ENCODE measurements around the gene NTSR1.

NTSR1 gene

GRCh38 chr20:62773845-62774714 is 65.4 kb downstream of the NTSR1 start:
- DNase-seq = no peak

GRCh38 chr20:62774762-62775161 is 66.1 kb downstream of the NTSR1 start:
- DNase-seq = no peak

GRCh38 chr20:62775206-62775605 is 66.6 kb downstream of the NTSR1 start:
- DNase-seq = no peak

GRCh38 chr20:62776035-62776691 is 67.5 kb downstream of the NTSR1 start:
- DNase-seq = no peak

GRCh38 chr20:62776692-62777527 is 68.3 kb downstream of the NTSR1 start:
- DNase-seq = peak; percentile 14 to 41

- DNase-seq = no peak
Observed at GRCh38 chr20:62777528-62777830, 68.8 kb downstream of the NTSR1 start.

- no peak for DNase-seq
Observed at GRCh38 chr20:62778058-62778457, 69.4 kb downstream of the NTSR1 start.

- no peak for DNase-seq
Observed at GRCh38 chr20:62778601-62779416, 70.2 kb downstream of the NTSR1 start.

- no peak for DNase-seq
Observed at GRCh38 chr20:62779417-62779685, 70.7 kb downstream of the NTSR1 start.

- DNase-seq = no peak
Observed at GRCh38 chr20:62780204-62780603, 71.6 kb downstream of the NTSR1 start.

- no peak for DNase-seq
Observed at GRCh38 chr20:62780696-62781095, 72.1 kb downstream of the NTSR1 start.

GRCh38 chr20:62782149-62782892 is 73.7 kb downstream of the NTSR1 start:
- DNase-seq = no peak

GRCh38 chr20:62782893-62783278 is 74.2 kb downstream of the NTSR1 start:
- no peak for DNase-seq

GRCh38 chr20:62784497-62784896 is 75.9 kb downstream of the NTSR1 start:
- DNase-seq = no peak

- DNase-seq = no peak
Observed at GRCh38 chr20:62785393-62785792, 76.8 kb downstream of the NTSR1 start.

GRCh38 chr20:62786157-62786556 is 77.5 kb downstream of the NTSR1 start:
- DNase-seq = no peak

- DNase-seq = no peak
Observed at GRCh38 chr20:62787321-62787720, 78.7 kb downstream of the NTSR1 start.

- DNase-seq = no peak
Observed at GRCh38 chr20:62787866-62788265, 79.2 kb downstream of the NTSR1 start.

GRCh38 chr20:62788607-62789006 is 80.0 kb downstream of the NTSR1 start:
- DNase-seq = no peak

- no peak for DNase-seq
Observed at GRCh38 chr20:62790075-62790474, 81.4 kb downstream of the NTSR1 start.

- peak; percentile 71 to 76 for DNase-seq
Observed at GRCh38 chr20:62791301-62792181, 82.9 kb downstream of the NTSR1 start.

Measured in stimulated activated CD4-positive, alpha-beta T cell treated with anti-CD3 and anti-CD28 coated beads, Interleukin-2, amount 100 ng/mL, for 48 hours (primary cell).